Superior temporal gyrus (tissue), 1 donor: Measurements from ENCODE around the gene ZFYVE28.
"Not testable (repeated sequence)": the region's sequence is repeated elsewhere in the genome, so short reads cannot be mapped to it uniquely, and the experiment has no call there.

Experiments used
- DNase-seq: peaks from one replicate; pipeline ENCODE4 v3.0.0-alpha.2; 2016; ENCODE audit errors: extremely low spot score

ZFYVE28 gene

DNA sequence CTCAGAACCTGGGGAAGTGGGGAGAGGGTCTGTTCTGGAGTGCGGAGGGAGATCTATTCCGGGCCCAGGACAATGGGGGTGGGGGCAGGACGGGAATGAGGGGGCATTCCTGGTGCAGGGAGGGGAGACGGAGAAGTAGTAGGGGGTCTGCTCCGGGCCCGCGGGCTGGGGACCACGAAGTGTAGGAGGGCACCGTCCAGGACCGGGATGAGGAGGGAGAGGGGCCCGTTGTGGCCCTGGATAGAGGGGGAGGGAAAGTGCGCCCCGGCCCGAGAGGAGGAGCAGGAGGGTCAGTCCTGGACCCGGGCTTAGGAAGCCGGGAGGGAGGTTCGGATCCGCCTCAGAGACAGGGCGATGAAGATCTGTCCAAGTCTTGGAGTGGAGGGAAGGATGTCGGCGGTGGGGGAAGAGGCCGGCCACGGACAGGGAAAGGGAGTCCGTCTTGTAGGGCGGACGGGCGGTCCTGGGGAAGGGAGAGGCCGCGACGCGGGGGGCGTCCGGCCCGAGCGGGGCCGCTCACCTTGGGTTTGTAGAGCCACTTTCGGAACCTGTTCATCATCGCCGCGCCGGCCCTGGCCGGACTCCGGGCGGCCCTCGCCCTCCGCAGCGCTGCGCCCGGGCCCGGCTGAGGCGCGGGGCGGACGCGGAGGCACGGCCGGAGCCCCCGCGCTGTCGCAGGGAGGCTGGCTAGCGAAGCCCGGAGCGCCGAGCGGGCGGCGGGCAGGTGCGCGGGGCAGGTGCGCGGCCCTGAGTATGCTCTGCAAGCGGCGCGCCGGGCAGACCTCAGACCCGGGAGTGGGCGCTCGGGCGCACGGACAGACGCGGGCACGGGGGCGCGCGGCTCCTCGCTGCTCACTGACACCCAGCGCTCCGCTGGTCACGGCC is at the start of gene ZFYVE28:
ZFYVE28 (minus strand) TSS at position 881 of the 885 bp plus-strand sequence; CDS start at position 559, 322 bp downstream.
- DNase-seq: no peak

- not testable (repeated sequence) for DNase-seq
Measured at GRCh38 chr4:2465544-2465943, 47.1 kb upstream of the ZFYVE28 start.

GRCh38 chr4:2465032-2465431 is 46.6 kb upstream of the ZFYVE28 start:
- DNase-seq: no peak

DNA sequence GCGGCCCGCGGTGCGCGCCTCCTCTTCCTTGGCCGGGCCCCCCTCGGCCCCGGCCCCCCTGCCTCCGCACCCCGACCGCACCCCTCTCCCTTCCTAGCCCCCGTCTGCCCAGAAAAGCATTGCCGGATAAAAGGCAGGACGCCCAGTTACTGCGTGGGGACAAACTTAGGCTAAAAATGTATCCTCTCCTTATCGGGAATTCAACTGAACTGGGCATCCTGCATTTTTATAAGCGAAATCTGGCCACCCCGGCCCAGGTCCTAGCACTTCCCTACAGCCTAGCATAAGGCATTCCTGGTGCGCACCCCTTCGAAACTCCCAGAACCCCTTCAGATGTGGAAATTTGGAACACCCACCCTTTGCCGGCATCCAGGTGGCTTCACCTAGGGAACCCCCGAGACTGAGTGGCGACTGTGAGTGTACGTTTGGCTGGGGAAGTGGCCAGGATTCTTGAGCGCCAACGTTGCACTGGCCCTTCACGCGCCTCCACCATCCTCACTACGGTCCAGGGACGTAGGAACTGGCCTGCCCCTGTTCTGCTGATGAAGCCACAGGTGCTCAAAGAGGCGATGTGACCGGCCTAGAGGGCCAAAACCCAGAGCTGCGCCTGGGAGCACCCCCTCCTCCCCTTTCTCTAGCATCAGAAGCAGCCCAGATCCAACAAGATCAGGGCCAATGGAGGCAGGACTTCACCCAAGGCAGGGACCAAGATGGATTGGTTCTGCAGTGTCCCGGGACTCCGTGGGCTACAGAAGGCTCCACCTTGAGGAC is 44.7 kb upstream of the ZFYVE28 start:
- no peak for DNase-seq

- peak; percentile 63 for DNase-seq
Measured at GRCh38 chr4:2462218-2462991, 44.0 kb upstream of the ZFYVE28 start.

GRCh38 chr4:2461246-2461960 is 43.0 kb upstream of the ZFYVE28 start:
- DNase-seq: no peak

- no peak for DNase-seq
Measured at GRCh38 chr4:2459589-2460349, 41.3 kb upstream of the ZFYVE28 start.

- no peak for DNase-seq
Measured at GRCh38 chr4:2458546-2459491, 40.4 kb upstream of the ZFYVE28 start.

DNA sequence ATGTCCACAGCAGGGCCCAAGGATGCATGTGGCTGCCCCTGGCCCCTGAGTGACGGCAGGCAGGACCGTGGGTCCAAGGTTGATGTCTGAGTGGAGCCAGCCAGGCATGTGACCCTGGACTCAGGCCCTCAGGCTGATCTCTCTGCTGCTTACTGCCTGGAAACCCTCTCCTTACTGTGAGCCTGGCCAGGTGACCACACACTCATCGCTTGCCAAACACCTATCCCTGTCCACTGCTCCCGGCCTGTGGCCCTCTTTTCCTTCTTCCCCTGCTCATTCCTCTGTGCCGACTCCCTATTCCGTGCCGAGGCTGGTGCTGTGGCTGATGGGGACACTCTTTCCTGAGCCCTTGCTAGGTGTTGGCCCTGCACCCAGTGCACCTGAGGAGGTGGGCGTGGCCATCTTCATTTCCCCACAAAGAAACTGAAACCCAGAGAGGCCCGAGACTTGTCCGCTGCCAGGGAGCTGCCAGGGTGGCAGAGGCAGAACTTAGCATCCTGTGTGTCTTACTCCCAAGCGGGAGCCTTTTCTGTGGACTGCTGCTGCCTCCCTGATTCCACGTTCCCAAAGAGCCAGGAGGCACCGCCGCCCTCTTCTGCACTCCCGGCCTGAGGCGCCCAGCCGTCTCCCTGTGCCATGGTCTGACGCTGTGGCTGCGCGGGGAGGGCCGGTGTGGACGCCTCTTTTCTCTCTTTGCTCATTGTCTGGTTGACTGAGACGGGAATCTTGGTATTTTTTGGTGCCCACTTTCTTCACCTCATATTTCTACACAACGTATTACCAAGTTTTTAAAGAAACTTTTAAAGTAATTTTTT is 39.2 kb upstream of the ZFYVE28 start:
- DNase-seq: no peak

GRCh38 chr4:2451821-2452785 is 33.7 kb upstream of the ZFYVE28 start:
- DNase-seq: no peak

DNA sequence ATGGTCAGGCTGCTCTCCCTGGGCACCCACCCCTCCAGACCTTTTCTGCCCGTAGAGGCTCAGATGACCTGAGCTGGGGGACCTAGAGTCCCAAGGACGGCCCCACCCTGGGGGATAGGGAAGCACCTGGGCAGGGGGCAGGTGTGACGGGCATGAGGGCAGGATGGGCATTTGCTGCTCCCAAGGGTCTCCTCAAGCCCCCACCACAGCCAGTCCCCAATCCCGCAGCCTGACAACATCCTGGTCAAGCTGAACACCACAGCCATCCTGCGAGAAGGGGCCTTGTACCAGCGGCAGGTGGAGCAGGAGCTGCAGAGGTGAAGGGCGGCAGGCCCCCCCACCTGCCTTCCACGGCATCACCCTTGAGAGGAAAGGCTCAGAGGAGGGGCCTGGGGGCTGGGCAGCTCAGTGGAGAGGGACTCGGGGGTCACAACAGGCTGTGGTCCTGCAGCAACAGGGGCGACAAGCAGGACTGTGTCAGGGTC is 32.6 kb upstream of the ZFYVE28 start:
- DNase-seq: no peak

GRCh38 chr4:2450394-2451035 is 32.1 kb upstream of the ZFYVE28 start:
- no peak for DNase-seq

GRCh38 chr4:2449511-2450392 is 31.3 kb upstream of the ZFYVE28 start:
- DNase-seq: no peak

DNA sequence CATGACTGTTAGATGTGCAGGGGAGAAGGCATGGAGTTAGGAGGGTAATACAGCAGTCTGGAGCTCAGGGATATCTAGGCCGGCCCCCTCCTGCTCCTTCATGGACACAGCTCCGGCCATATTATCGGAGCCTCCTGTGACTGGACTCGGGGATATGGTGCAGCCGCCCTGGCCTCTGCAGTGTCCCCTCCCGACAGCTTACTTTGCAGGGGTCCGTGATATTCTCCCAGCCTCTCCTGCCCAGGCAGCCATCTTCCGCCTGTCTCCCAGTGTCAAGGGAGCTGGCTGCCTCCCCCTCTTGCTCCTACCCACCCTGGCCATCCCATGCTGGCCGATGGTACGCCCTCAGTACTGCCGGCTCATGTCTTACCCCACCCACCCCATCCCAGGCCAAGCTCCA is 30.6 kb upstream of the ZFYVE28 start:
- DNase-seq: no peak

- DNase-seq: no peak
Measured at GRCh38 chr4:2448589-2448988, 30.1 kb upstream of the ZFYVE28 start.
